CD4-positive, alpha-beta T cell treated with Interleukin-21 for 1 hour (primary cell): ENCODE results near the gene SALL3.

Experiments
- DNase-seq: peaks from one replicate; pipeline ENCODE4 v3.0.0-alpha.2; 2020

Gene SALL3

DNA sequence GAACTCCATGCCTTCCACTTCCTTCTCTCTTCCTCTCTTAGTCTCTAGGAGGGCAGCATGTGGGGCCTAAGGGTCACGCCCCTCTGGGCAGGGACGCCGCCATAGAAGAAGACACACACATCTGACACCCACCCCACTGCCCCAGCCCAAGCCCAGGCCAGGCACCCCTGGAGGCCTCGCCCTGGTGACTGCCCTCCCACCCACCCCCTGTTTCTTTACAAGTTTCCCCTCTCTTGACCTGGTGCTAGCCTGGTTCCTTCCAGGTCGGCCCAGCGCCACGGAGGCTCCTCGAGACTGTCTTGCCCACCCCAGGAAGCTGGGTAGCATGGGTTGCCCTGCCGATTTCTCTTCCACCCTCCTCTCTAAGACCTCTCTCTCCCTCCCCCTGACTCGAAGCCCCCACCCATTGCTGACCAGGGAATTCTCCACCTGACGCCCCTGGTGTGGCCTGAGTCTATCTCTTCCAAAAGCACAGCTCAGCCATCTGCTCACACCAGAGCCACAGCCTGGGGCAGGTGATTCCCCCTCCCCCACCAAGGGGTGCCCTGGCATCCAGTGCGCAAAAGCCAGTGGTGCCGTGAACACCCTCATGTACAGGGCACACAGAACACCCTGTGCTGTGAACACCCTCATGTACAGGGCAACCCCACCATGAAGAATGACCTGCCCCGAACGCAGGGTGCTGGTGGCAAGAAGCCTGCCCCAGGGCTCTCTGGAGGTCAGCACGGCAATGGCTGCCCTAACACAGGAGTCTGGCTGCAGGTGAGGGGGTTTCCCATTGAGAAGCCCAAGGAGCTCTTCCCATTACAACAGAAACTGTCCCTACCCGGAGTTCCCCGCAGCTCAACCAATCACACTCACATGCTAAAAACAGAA lies 13.5 kb upstream of the SALL3 start:
- no peak for DNase-seq

DNA sequence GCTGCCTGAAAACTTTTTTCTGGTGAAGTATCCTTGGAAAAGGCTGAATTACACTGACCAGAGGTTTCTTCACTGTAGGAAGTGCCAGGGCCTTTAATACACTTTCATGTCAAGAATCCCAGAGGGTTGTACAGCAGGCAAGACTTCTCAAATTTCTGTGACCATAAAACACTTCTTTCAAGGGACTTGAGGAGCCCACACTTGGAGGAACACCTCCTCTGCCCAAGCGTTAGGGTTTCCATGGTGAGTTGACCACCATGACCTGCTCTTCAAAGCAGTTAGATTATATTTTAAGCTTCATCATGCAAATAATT lies 12.9 kb upstream of the SALL3 start:
- DNase-seq: no peak

DNA sequence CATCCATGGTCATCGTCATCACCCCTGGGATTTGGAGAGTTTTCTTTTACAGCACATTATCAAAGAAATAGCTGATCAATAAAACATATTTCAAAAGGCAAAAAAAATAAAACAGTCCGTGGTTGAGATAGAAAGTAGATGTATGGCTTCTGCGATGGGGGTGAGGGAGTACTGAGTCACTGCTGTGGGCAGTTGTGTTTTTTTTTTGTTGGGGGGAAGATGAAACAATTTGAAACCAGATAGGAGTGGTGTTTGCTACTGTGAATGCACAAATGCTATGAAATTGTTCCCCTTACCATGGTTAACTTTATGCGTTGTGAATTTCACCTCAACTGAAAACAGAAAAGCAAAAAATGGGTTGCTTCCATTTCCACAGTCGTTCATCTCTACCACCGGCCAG lies 11.9 kb upstream of the SALL3 start:
- DNase-seq: no peak

DNA sequence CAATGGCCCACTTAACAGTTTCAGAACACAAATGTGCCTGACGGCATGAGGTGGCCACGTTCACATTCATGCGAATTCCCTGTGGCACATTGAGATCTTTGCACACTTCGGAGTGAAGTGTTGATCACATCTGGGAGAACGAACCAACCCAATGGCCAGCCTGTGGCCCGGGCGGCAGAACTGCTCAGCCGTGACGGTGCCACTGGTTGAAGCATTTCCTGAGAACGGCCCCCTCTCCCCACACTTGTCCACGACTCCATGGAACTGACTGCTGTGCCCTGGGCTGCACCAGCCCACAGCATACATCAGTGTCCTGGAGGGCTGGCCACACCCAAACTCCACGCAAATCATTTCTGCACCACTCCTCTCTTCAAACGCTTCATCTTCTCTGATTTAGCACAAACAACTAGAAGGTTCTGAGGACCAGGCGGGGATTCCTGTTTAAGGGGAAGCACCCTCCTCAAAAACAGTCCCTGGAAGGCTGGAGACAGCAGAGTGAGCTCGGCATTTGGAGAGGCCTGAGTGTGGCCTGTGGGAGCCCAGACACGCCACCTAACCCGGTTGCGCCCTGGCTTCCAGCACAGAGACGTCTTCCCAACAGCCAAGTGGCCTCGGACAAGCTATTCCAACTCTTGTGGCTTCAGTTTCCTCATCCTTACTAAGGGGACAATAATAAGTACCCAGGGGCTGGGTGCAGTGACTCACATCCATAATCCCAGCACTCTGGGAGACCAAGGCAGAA lies 9.9 kb upstream of the SALL3 start:
- DNase-seq: no peak

DNA sequence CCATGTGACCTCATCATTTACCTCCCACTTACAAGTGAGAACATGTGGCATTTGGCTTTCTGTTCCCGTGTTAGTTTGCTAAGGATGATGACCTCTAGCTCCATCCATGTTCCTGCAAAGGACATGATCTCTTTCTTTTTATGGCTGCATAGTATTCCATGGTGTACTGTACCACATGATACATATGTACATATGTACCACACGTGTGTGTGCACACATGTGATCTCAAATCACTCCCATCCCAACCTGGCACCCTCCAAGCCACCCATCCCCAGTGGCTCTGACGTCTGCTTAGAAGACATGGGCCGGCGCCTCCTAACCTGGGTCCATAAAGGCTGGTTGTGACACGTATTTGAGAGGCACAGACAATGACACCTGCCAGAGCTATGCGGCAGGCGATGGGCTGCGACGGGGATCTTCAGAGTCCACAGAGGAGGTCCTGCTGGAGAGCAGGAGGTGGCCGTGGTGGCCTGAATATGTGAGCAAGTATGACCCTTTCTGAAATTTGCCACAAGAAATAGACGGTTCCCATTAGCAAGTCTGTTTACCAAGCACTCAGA lies 8.8 kb upstream of the SALL3 start:
- no peak for DNase-seq

DNA sequence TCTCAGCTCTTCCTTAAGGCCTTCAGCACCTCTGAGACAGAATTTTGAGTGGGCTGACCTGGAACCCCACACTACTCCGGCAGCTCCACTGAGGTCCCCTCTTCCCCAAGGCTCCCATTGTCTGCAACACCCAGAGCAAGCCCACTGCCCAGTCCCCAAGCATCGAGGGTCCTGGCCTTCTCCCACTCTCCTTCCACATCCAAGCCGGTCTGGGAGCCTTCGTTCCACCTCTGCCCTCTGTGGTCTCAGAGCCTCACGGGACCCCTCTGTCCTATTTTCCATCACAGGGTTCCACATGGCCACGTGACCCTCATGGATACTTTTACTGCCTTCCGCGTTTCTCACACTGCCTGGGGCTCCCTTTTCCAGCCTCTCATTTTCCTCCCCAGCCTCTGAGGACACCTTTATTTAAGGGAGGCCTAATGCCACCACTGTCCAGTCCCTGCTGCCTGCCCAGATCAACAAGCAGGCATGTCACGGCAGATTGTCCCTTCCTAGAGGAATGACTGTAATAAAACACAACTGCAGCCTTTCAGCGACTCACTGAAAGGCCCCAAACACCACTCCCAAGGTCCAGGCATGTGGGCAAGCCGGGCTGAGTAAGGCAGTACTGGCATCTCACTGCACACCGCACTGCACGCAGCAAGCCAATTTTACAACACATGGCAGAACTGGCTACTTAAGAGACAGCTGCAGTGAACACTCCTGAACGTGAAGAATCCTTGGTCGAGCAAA lies 7.9 kb upstream of the SALL3 start:
- no peak for DNase-seq

DNA sequence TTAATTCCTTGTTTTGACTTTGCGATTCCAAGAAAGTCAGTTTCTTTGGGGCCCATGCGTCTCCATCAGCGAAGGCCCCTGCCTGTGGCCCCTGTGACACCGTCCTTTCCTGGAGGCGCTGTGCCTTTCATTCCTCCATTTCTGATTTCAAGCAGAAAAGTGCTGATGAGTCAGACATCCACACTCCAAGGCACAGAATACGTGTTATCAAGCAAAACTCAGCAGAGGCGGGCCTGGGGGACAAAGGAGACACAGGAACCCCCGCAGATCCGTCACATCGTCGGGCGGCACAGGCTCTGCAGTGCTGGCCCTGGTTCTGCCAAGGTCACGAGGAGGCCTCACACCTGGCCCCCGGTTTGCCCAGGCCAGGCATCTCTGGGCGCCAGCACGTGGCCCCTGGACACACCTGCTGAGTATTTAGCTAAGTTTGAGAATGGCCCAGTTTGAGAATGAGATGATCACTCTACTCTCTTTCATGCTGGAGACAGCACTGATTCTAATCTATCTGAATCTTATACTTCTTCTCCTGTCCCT lies 7.2 kb upstream of the SALL3 start:
- no peak for DNase-seq

DNA sequence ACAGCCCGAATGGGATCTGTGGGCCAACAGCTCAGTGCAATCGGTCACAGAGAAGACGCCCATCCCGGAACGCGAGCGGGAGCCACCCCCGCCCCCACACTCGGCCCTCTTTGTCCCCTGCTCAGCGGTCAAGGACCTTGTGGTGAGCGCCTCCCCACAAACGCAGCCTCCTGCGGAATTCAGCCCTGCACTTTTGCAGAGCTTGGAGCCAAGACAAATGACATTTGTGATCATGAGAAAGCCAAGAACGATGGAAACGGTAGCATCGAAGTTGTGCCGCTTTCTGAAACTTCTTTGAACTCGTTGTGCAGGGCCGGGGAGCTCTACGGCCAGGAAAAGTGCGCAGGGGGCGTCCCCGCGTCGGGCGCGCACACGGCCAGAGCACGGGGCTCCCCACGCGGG lies 6.7 kb upstream of the SALL3 start:
- no peak for DNase-seq

DNA sequence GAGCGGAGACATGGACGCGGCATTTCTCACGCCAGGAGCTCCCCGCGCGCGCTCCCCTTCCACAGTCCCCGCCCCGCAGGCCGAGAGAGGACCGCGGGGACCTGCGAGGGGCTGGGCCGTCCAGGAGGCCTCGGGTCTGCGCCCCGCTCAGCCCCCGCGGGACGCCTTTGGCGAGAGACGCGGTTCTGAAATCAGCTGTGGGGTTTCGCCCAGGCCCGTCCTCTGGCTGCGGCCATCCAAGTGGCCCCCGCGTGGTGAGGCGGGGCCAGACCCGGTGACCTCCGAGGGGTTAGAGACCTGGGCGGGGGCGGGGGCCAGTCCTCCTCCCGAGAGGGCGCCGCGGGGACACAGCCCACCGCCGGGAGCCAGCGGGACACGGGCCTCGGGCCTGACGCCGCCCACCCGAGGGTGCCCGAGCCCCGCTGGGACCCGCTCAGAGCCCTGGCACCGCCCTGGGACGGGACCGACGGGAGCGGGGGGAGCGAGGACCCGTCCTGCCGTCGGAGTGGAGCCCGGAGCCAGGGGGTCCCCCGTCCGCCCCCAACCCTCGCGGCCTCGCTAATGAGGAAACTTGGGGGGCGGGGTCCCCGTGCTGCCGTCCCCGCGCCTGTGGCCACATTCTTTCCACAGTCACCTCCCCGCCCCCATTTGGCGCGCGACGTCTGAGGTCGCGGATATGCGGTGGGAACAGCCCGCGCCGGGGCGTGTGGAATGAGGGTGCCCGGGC lies 6.1 kb upstream of the SALL3 start:
- DNase-seq: no peak

DNA sequence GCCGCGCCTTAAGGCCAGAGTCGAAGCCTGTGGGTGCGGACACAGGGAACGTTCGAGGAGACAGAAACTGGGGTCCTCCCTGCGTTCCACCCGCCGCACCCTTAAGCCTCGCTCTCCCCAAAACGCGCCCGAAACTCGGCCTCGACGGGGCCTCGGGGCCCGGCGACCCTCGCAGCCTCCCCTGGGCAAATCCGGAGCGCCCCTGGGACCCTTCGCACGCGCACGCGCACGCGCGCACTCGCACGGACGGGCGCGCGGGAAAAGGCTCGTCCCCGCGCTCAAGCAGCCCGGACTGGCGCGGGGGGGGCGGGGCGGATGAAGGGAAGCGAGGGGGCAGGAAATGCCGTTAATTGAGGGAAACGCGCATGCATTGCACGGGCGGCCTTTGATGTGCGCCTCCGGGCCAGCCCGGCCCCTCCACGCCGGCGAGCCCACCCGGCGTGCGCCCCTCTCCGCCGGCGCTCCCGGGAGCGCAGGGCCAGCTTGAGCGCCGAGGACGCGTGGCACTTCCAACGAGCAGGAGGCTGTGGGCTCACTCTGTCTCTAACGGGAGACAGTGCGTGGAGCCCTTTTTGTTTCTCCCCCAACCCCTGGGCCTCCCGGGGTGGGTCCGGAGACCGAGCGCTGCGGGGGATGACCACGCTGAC lies 5.4 kb upstream of the SALL3 start:
- DNase-seq: no peak

DNA sequence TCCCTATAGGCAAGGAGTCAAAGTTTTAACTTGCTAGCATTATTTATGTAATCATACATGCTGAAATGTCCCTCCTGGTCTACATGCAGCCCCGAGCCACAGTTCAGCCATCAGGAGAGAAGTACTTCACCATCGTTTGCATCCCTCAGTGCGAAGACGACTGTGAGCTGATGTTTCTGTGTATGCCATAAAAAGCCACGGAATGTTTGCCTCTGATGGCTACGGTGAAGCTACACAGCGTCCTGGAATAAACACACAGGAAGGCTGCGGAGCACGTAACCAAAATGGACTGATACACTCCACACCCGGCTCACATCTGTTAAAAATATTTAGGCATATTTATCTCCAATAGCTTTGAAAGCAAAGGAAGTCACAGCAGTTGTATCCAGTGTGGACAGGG lies 4.3 kb upstream of the SALL3 start:
- no peak for DNase-seq

DNA sequence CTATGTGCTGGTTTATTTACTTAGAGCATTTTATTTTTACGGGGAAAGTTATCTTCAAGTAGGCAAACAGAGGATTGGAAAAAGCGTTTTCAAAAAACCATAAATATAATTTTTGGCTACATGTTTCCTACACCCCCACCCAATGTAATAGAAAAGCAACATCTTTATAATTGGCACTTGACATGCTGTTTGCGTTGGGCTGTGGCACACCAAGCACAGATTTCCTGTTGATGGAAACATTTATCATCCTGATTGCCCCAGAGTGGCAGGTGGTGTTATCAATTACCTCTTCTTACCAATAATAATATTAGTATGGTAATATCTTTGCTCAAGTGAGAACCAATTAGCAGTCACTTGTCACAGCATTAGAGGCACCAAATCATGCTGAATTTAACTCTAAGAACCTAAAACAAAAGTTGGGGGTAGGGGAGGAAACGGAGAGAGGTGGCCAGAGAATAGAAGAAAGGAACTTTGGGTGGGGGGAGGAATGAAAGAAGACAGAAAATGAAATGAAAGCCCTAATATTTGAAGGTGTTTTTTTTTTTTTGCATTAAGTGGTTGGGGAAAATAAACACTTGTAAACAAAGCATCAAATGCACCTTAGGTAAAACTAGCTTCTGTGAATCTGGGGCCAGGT lies 3.8 kb upstream of the SALL3 start:
- no peak for DNase-seq

DNA sequence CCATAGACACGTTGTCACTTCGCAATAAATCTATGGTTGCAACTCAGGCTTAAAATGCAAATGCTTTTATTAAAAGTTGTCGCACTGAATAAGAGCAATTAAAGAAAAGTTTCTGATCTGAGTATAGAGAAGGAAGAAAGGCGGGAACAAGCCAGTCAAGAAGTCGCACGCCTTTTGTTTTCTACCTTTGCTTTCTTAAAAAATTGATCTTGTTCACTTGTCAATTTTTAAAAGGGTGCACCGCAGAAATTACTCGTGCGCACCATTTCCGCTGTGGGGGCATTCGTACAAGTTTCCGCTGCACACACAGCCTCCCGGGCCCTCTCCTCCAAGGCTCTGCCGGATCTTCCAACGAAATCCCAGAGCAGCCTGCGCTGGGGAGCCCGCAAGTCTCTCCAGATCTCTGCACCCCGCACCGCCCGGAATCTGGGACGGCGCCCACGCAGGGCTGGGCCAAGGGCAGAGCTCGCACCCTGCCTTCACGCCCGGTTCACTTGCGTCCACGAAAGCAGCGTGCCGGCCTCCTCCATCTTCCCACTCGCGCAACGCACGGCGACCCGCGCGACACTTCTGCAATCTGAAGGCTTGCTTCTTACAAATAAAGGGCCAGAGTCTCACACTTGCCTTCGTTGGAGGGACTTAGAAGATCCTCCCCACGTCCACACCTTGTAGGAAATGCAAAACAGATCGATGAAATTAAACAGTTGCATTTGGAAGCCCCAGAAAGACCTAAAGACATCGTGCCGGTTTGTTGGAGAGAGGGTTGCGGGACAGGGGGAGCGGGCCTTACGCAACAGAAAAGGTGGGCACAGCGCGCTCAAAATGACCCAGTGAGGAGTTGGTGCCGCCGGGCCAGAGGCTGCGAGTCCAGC lies 2.6 kb upstream of the SALL3 start:
- no peak for DNase-seq

DNA sequence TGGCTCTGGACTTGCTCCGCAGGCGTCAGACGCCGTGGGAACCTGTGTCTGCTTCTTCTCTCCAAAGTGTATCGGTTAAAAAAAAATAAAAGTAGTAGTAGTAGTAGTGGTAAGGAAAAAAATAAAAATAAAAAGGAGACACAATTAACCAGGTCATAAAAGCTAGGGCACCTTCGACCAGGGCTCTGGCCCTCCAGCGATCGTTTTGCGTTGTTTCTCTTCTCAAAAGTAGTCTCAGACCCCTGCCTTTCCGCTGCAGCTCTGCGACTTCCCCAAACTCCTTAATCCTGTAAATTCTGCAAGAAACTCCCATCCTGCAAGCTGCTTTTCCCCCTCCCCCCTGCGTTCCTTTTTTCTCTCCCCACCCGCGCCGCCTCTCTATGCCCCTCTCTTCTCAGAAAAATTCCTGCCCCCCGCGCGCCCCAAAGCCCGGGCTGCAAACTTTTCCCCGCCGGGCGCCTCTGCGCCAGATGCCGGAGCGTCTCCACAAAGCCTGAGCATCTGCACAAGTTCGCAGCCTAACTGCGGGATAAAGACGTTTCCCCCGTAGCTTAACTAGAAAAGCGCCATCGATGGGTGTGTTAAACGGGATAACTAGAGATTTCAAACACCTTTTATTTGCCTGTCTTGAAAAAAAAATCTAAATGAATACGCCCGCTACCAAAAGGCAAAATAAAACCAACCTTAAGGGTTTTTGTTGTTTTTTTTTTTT lies 1.8 kb upstream of the SALL3 start:
- no peak for DNase-seq

DNA sequence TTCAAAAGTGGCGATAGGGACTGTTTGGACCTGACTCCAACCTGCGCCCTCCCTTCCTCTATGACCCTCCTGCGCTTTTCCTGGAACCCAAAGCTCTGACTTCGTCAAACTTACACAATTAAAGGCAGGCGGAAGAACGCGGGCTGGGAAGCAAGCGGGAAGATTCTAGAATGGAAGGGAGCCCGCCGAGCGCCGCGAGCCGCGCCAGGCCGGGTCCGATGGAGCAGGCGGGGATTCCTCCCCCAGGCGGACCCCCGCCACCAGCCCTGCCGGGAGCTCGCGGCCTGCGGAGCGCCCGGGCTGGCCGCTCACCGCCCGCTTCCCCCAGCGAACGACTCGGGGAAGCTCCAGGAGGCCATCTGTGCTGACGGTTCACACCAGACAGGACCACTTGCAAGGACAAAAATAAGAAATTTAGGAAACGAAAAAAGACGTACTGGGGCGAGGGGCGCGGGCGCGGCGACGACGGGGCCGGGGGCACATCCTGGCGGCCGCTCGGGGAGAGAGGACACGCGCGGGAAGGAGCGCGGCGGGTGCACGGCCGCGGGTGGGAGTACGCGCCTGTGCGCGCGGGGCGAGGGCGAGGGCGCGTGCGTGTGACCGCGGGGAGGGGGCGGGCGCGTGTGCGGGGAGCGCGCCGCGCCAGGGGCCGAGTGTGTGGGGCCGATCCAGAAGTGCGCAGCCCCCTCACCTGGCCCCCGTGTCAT lies 1.1 kb upstream of the SALL3 start:
- no peak for DNase-seq

DNA sequence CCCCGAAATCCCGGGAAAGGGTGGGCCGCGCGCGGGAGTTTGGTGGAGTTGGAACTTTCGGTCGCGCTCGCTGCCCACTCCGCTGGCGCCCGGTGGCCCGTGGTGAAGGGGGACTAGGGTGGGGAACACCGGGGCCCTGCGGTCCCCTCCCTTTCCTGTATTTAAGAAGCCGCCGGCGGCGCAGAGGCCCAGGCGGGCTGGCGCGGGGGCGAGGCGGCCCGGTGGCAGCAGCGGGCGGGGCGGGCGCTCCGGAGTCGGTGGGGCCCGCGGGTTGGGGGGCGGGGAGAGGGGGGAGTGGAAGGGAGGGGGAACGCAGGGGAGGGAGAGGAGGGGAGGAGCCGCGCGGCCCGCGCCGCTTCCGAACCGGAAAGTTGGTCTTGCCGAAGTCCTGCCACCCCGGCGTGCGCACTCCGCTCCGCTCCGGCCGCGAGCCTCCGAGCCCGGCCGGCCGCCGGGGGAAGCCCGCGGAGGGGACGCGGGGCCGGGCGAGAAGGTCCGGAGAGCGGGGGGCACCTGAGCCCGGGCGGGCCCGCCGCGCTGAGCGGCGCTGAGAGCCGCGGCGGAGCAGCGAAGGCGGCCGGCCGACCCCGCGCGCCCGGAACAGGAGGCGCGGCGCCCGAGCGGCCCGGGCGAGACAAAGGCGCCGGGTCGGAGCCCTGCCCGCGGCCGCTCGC lies 425 bp upstream of the SALL3 start:
- no peak for DNase-seq

DNA sequence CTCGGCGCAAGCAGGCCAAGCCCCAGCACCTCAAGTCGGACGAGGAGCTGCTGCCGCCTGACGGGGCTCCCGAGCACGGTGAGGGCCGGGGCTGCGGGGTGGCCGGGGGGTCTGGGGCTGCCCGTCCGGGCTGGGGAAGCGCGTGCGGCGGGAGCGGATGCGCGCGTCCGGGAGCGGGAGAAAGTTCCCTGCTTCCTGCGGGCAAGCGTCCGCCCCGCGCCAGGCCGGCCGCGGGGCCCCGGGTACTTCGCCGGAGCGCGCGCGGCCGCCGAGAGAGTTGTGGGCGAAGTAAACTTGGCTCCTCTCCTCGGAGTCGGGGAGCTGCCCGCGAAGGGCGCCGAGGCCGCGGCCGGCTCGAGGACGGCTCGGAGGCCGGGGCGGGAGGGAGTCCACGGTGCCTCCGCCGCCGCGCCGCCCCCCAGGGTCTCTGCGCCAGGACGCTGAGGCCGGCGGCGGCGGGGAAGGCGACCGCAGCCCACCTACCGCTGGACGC lies 707 bp downstream of the SALL3 start:
- DNase-seq: no peak

DNA sequence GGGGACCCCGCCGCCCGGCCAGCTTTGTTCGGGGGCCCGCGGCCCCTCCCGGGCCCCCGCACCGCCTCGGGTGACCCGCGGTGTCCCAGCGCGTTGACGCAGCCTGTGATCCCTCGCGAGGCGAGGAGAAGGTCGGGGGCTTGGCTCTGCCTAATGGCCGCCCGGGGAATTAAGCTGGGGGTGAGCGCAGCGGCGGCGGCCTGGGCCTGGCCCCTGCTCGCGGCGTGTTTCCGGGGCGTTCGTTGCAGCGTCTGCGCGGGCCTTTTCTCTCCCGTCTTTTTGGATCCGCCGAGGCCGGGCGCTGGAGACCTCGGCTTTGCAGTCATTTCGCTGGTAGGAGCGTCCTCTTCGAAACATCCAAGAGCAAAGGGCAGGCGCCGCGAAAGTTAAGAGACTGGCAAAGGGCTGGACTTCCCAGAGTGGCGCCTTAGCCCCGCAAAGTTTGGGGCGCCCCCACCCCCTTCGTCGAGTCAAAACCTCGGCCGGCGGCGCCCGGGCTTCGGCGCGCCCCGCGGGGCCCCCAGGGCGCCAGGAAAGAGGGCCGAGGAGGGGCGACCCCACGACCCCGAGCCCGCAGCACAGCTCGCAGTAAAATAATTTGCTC lies 1.3 kb downstream of the SALL3 start:
- DNase-seq: no peak
